ENCODE measurements around the gene ADAMTSL2.

ADAMTSL2 gene

GRCh38 chr9:133540698-133541025 lies 6.2 kb downstream of the ADAMTSL2 start:
- H3K4me3 ChIP-seq (replicated peaks; ENCODE audit: low read depth, low read length) = no peak overlapping the region
- TF ChIP-seq CTCF (IDR thresholded peaks at IDR 0.05; ENCODE audit: low read depth, low read length, missing control alignments) = no peak
- DNase-seq (ENCODE audit: extremely low read depth, low read depth) = no peak

GRCh38 chr9:133542002-133542401 lies 7.5 kb downstream of the ADAMTSL2 start:
- no peak for TF ChIP-seq CTCF (IDR thresholded peaks at IDR 0.05; ENCODE audit: low read depth, low read length, missing control alignments)
- no peak for DNase-seq (ENCODE audit: extremely low read depth, low read depth)
- no peak overlapping the region for H3K4me3 ChIP-seq (replicated peaks; ENCODE audit: low read depth, low read length)

- DNase-seq (ENCODE audit: extremely low read depth, low read depth) = no peak
- no peak for TF ChIP-seq CTCF (IDR thresholded peaks at IDR 0.05; ENCODE audit: low read depth, low read length, missing control alignments)
- H3K4me3 ChIP-seq (replicated peaks; ENCODE audit: low read depth, low read length) = no peak overlapping the region
These were observed 9.4 kb downstream of the ADAMTSL2 start for GRCh38 chr9:133543772-133544467.

- TF ChIP-seq CTCF (IDR thresholded peaks at IDR 0.05; ENCODE audit: low read depth, low read length, missing control alignments) = no peak
- no peak for DNase-seq (ENCODE audit: extremely low read depth, low read depth)
- no peak overlapping the region for H3K4me3 ChIP-seq (replicated peaks; ENCODE audit: low read depth, low read length)
These were observed 11.2 kb downstream of the ADAMTSL2 start for GRCh38 chr9:133545494-133546286.

- no peak for DNase-seq (ENCODE audit: extremely low read depth, low read depth)
- TF ChIP-seq CTCF (IDR thresholded peaks at IDR 0.05; ENCODE audit: low read depth, low read length, missing control alignments) = no peak
- H3K4me3 ChIP-seq (replicated peaks; ENCODE audit: low read depth, low read length) = no peak overlapping the region
These were observed 11.8 kb downstream of the ADAMTSL2 start for GRCh38 chr9:133546287-133546680.

- H3K4me3 ChIP-seq (replicated peaks; ENCODE audit: low read depth, low read length) = no peak overlapping the region
- no peak for DNase-seq (ENCODE audit: extremely low read depth, low read depth)
- no peak for TF ChIP-seq CTCF (IDR thresholded peaks at IDR 0.05; ENCODE audit: low read depth, low read length, missing control alignments)
These were observed 12.6 kb downstream of the ADAMTSL2 start for GRCh38 chr9:133547116-133547515.

Measured in HFF-Myc (cell line).